Stomach smooth muscle (tissue), 2 donors: ENCODE data around the gene CDH3.

Experiments used
- H3K27ac ChIP-seq: one replicate; pipeline ENCODE4 v1.7.0; 2013; ENCODE audit warnings: mild to moderate bottlenecking, low read length, inconsistent platforms
- H3K27me3 ChIP-seq, 2 donors: one replicate each; pipeline ENCODE4 v1.7.0; 2013; ENCODE audit warnings: low read length in 2 of 2; ENCODE audit not compliant: insufficient read depth in 2 of 2, control insufficient read depth in 1 of 2
- H3K36me3 ChIP-seq, 2 donors: one replicate each; pipeline ENCODE4 v1.7.0; 2013; ENCODE audit warnings: low read length in 2 of 2; ENCODE audit not compliant: control insufficient read depth in 2 of 2, insufficient read depth in 2 of 2
- H3K4me1 ChIP-seq: one replicate; pipeline ENCODE4 v1.7.0; 2013; ENCODE audit warnings: low read length; ENCODE audit not compliant: control insufficient read depth, insufficient read depth
- H3K4me3 ChIP-seq, 2 donors: one replicate each; pipeline ENCODE4 v1.7.0; 2013; ENCODE audit warnings: low read length in 2 of 2
- H3K9ac ChIP-seq, 2 donors: one replicate each; pipeline ENCODE4 v1.7.0; 2013; ENCODE audit warnings: low read length in 2 of 2, mild to moderate bottlenecking in 1 of 2
- H3K9me3 ChIP-seq, 2 donors: one replicate each; pipeline ENCODE4 v1.7.0; 2013; ENCODE audit warnings: low read length in 2 of 2; ENCODE audit not compliant: control insufficient read depth in 2 of 2
- donor health status: healthy.
- donor health status: Pancreatic carcinoma.

The CDH3 gene

GRCh38 chr16:68737730-68738629, 92.9 kb downstream of the CDH3 start:
- Histone ChIP-seq H3K4me1 (peaks cover 11% of the 10 kb centered on the region), H3K27me3 (peaks cover 15 to 26% of the 10 kb centered on the region in 2 donors), H3K27ac (no peak overlapping the region), H3K36me3 (no peaks in the 10 kb centered on the region), H3K9ac (no peak overlapping the region), H3K9me3 (no peaks in the 10 kb centered on the region), H3K4me3 (peak overlapping the region in 1 of 2 donors; percentile 43)

GRCh38 chr16:68739964-68740627, 95.0 kb downstream of the CDH3 start:
- no peak overlapping the region for H3K9ac ChIP-seq
- no peak overlapping the region for H3K4me3 ChIP-seq
- no peaks in the 10 kb centered on the region for H3K9me3 ChIP-seq
- no peak overlapping the region for H3K27ac ChIP-seq
- H3K4me1 ChIP-seq, result peaks cover 11% of the 10 kb centered on the region
- peaks cover 12 to 26% of the 10 kb centered on the region in 2 donors for H3K27me3 ChIP-seq
- H3K36me3 ChIP-seq, result no peaks in the 10 kb centered on the region

- Histone ChIP-seq H3K36me3 (no peaks in the 10 kb centered on the region), H3K27ac (no peak overlapping the region), H3K9me3 (no peaks in the 10 kb centered on the region), H3K4me3 (no peak overlapping the region), H3K9ac (no peak overlapping the region), H3K4me1 (peaks cover 11% of the 10 kb centered on the region), H3K27me3 (peaks cover 12 to 26% of the 10 kb centered on the region in 2 donors)
These were observed 95.7 kb downstream of the CDH3 start for GRCh38 chr16:68740628-68741346.

GRCh38 chr16:68743664-68744063, 98.6 kb downstream of the CDH3 start:
- Histone ChIP-seq H3K9ac (no peak overlapping the region), H3K4me1 (no peaks in the 10 kb centered on the region), H3K27me3 (no peaks in the 10 kb centered on the region), H3K9me3 (no peaks in the 10 kb centered on the region), H3K36me3 (no peaks in the 10 kb centered on the region), H3K4me3 (no peak overlapping the region), H3K27ac (no peak overlapping the region)

GRCh38 chr16:68744744-68745280, 99.7 kb downstream of the CDH3 start:
- Histone ChIP-seq H3K4me1 (no peaks in the 10 kb centered on the region), H3K9ac (no peak overlapping the region), H3K4me3 (no peak overlapping the region)

GRCh38 chr16:68746951-68747350, 101.8 kb downstream of the CDH3 start:
- H3K36me3 ChIP-seq, result no peaks in the 10 kb centered on the region
- no peaks in the 10 kb centered on the region for H3K9me3 ChIP-seq
- no peaks in the 10 kb centered on the region for H3K4me1 ChIP-seq
- H3K27ac ChIP-seq, result no peak overlapping the region
- no peaks in the 10 kb centered on the region for H3K27me3 ChIP-seq
- H3K9ac ChIP-seq, result no peak overlapping the region
- H3K4me3 ChIP-seq, result no peak overlapping the region

More at GRCh38 chr16:68744744-68745280, 99.7 kb downstream of the CDH3 start:
- Histone ChIP-seq H3K36me3 (no peaks in the 10 kb centered on the region), H3K27ac (no peak overlapping the region), H3K27me3 (no peaks in the 10 kb centered on the region), H3K9me3 (no peaks in the 10 kb centered on the region)

- H3K27ac ChIP-seq, result no peak overlapping the region
- H3K9ac ChIP-seq, result no peak overlapping the region
- H3K36me3 ChIP-seq, result no peaks in the 10 kb centered on the region
These were observed 104.3 kb downstream of the CDH3 start for GRCh38 chr16:68749432-68749831.

More at GRCh38 chr16:68749432-68749831, 104.3 kb downstream of the CDH3 start:
- no peaks in the 10 kb centered on the region for H3K4me1 ChIP-seq
- H3K4me3 ChIP-seq, result no peak overlapping the region
- no peaks in the 10 kb centered on the region for H3K27me3 ChIP-seq
- no peaks in the 10 kb centered on the region for H3K9me3 ChIP-seq
